ENCODE measurements around the gene ADCY9.
A peak's percentile ranks its signal among the peaks of the same experiment; 100 is the strongest.
"Not testable (repeated sequence)": the region's sequence is repeated elsewhere in the genome, so short reads cannot be mapped to it uniquely, and the experiment has no call there.

ADCY9 gene

DNA sequence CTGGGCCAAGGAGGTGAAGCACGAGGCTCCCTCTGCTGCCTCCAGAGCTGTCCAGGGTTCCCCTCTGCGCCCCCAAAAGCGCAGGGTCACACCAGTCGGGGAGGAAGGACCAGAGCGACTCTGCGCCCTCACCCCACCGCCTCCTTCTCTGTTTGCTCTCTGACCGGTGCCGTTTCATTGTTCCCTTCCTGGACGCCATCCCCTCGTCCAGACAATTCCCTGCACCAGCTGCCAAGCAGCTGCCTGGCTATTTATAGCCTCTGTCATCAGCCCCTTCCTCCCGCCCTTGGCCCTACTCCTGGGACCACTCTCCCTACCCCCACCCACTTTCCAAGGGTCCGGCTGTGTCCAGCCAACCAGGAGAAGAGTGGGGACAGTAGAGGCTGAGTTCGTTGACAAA is 167.0 kb downstream of the ADCY9 start:
- no peak overlapping the region for H3K27ac ChIP-seq
- TF ChIP-seq, protein P1, sequence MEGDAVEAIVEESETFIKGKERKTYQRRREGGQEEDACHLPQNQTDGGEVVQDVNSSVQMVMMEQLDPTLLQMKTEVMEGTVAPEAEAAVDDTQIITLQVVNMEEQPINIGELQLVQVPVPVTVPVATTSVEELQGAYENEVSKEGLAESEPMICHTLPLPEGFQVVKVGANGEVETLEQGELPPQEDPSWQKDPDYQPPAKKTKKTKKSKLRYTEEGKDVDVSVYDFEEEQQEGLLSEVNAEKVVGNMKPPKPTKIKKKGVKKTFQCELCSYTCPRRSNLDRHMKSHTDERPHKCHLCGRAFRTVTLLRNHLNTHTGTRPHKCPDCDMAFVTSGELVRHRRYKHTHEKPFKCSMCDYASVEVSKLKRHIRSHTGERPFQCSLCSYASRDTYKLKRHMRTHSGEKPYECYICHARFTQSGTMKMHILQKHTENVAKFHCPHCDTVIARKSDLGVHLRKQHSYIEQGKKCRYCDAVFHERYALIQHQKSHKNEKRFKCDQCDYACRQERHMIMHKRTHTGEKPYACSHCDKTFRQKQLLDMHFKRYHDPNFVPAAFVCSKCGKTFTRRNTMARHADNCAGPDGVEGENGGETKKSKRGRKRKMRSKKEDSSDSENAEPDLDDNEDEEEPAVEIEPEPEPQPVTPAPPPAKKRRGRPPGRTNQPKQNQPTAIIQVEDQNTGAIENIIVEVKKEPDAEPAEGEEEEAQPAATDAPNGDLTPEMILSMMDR (conservative IDR thresholded peaks at IDR 0.05) = no peak

DNA sequence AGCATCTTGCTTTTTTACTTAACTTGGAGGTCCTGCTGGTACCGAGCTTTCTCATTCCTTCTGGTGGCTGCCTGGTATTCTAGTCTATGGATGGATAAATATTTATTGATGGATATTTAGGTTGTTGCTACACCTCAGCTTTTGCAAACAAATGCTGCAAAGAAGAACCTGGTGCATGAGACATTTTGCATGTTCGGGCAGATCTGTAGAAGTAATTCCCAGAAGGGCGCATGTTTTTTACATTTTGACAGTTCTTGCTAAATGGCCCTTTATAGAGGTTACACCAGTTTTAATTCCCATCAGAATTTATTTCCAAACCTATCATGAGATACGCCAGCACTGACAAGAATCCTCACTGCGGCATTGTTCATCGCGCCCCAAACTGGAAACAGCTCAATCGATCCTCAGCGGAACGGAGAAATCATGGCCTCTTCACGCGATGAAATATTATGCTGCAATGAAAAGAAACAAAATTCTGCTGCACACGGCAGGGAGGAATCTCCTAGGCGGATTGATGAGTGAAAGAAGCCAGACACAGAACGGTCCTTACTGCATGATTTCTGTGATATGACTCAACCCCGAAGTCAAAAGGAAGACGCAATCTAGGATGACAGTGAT is 167.8 kb downstream of the ADCY9 start:
- H3K27ac ChIP-seq = no peak overlapping the region
- TF ChIP-seq, protein P1 (conservative IDR thresholded peaks at IDR 0.05) = no peak

DNA sequence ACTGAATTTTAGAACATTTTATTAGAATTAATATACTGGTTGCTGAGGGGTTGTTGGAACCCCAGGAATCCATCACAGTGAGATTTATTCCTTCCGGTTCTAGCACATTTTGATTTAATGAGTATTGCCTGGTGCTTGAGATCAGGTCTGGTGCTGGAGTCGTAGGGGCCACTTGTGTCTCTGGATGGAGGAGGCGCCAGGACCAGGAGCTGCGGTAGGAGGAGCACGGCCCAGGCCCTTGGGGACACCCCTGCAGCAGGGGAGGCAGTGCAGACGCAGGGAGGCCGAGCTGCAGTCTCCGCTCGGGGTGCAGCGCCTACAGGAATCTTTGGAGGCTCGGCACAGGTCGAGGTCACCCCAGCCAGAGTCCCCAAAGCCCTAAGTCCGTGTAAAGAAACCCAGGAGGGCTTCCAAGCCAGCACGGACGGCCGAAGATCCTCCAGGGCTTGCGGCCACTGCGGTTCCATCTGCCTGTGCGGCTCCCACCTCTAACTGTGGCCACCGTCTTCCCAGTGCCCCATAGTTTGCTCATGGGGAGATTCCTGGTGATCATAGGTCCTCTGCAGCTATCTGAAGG is 169.6 kb downstream of the ADCY9 start:
- TF ChIP-seq, protein P1 (conservative IDR thresholded peaks at IDR 0.05) = no peak
- H3K27ac ChIP-seq = no peak overlapping the region

DNA sequence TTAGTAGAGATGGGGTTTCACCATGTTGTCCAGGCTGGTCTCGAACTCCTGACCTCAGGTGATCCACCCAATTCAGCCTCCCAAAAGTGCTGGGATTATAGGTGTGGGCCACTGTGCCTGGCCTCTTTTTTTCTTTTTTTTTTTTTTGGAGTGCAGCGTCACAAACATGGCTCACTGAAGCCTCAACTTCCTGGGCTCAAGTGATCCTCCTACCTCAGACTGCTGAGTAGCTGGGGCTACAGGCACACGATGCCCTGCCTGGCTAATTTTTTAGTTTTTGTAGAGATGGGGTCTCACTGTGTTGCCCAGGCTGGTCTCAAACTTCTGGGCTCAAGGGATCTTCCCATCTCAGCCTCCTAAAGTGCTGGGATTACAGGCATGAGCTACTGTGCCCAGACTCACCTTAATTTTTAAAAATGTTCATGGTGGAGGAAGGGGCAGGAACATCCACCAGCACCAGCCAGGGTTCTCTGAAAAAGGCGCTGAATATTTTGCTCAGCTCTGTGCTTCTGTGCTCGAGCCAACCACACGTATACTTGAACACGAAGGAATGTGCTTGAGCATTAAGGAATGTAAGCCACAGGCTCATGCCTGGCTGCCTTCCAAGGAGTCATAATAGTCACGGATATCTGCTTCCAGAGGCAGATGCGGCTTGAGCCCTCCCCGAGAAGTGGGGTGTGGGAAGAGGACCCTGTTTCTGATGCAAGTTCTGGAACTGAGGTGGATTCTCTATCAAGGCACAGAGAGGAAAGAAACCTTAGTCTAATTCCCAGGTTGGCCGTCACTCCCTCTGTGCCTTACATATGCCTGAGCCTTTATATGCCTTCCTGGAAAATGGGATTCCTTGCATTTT is 170.3 kb downstream of the ADCY9 start:
- TF ChIP-seq, protein P1 (conservative IDR thresholded peaks at IDR 0.05) = no peak

DNA sequence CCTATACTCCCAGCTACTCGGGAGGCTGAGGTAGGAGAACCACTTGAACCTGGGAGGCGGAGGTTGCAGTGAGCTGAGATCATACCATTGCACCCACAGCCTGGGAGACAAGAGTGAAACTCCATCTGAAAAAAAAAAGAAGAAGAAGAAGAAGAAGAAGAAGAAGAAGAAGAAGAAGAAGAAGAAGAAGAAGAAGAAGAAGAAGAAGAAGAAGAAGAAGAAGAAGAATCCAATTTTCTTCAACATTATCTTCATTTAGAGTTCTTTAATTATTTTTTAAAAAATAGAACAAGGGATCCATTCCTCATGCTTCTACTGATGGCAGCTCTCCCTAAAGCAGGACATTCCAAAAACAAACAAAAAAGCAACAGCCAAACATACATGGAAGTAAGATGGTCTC is 171.8 kb downstream of the ADCY9 start:
- H3K27ac ChIP-seq = not testable (repeated sequence)

More for the DNA sequence above, 170.3 kb downstream of the ADCY9 start:
- H3K27ac ChIP-seq = no peak overlapping the region

DNA sequence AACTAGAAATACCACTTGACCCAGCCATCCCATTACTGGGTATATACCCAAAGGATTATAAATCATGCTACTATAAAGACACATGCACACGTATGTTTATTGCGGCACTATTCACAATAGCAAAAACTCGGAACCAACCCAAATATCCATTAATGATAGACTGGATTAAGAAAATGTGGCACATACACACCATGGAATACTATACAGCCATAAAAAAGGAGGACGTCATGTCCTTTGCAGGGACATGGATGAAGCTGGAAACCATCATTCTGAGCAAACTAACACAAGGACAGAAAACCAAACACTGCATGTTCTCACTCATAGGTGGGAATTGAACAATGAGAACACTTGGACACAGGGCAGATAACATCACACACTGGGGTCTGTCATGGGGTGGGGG is 174.1 kb downstream of the ADCY9 start:
- H3K27ac ChIP-seq = not testable (repeated sequence)

DNA sequence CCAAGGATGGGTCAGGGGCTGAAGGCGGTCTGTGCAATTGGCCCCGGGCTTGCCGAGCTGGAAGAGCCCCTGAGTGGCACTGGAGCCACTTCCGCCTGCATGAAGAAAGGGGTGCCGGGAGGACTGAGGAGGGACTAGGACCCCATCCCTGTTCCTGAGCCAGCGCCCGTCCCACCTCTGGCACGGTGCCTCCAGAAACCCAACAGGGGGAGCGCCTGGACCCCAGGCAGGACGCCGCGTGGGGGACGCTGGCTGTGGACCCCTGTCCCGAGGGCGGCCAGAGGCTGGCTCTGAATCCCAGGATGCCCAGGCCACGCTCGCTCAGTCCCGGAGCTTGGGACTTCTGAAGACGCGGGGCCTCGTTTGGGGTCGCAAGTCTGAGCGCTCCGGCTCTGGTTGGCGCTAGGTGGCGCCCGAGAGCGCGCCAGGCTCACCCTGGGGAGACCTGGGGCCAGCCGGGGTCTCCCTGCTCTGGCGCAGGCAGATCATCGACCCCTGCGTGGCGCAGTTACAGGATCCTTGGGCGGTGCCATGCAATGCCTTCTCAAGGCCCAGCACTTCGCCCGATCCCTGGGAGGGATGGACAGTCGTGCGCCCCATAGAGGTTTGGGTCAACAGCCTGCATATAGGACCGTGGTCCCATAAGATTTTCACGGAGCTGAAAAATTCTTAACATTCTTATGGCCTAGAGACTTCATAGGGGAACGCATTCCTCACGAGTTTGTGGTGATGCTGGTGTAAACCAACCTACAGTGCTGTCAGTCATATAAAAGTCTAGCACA is 177.2 kb downstream of the ADCY9 start:
- no peak overlapping the region for H3K27ac ChIP-seq
- TF ChIP-seq, protein P1 (conservative IDR thresholded peaks at IDR 0.05) = peak; percentile 38

DNA sequence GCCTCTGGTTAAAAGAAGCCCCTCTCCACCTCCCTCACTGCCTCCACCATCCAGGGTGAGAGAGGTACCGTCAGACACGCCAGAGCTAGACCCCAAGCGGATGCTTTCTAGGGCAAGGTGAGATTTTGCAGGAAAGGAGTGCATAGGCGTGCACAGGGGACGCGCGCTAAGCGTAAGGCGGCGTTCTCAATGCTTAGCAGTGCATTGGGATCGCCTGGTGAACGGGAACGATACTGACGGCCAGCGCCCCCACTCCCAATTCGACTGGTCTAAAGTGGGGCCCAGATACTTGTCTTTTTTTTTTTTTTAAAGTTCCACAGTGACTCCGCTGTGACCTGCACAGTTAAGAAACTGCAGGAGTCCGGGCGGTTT is 177.8 kb downstream of the ADCY9 start:
- TF ChIP-seq, protein P1 (conservative IDR thresholded peaks at IDR 0.05) = no peak
- no peak overlapping the region for H3K27ac ChIP-seq
